Measurements from ENCODE around the gene ARHGAP10. TPM values are rescaled to one million over a fixed set of nuclear protein-coding genes. Genes with fewer than 3 reads are reported as not detected.

The ARHGAP10 gene
- total RNA-seq, 3 donors from 2014 or later (not counting 1 experiment from before 2014, with no cell fraction given): 13.9 to 28.7 (median 23.2) TPM

- Histone ChIP-seq H3K27ac (ENCODE audit: low read length) (no peak overlapping the region), H3K36me3 (ENCODE audit: control insufficient read depth, insufficient read depth, low read length) (no peaks in the 10 kb centered on the region), H3K27me3 (ENCODE audit: control insufficient read depth, insufficient read depth, low read length) (no peaks in the 10 kb centered on the region), H3K9me3 (ENCODE audit: control insufficient read depth, insufficient read depth, low read length) (no peaks in the 10 kb centered on the region), H3K4me3 (ENCODE audit: low read length) (no peak overlapping the region), H3K4me1 (ENCODE audit: control insufficient read depth, insufficient read depth, low read length) (no peaks in the 10 kb centered on the region)
- ATAC-seq (no peak), DNase-seq (no peak)
- 91% methylated on average over 6 of the region's 6 CpGs for WGBS (ENCODE audit: insufficient coverage)
- no peak overlapping the region for H3K4me3 Mint-ChIP-seq
- no peak overlapping the region for H3K27ac Mint-ChIP-seq
- H3K27me3 Mint-ChIP-seq (ENCODE audit: low read depth in 2 of 2): no peaks in the 10 kb centered on the region
- no peaks in the 10 kb centered on the region for H3K4me1 Mint-ChIP-seq
- no peak for TF ChIP-seq CTCF (IDR thresholded peaks at IDR 0.05)
- intact Hi-C loops (cut with micrococcal nuclease): no loop called here
- H3K9me3 Mint-ChIP-seq: peaks cover 0 to 5% of the 10 kb centered on the region in 2 donors
- H3K36me3 Mint-ChIP-seq: no peaks in the 10 kb centered on the region
These were observed 357.7 kb downstream of the ARHGAP10 start for GRCh38 chr4:148089624-148090023.

- no peak overlapping the region for H3K4me3 Mint-ChIP-seq
- Histone ChIP-seq H3K4me1 (ENCODE audit: control insufficient read depth, insufficient read depth, low read length) (no peaks in the 10 kb centered on the region), H3K36me3 (ENCODE audit: control insufficient read depth, insufficient read depth, low read length) (no peaks in the 10 kb centered on the region), H3K27me3 (ENCODE audit: control insufficient read depth, insufficient read depth, low read length) (no peaks in the 10 kb centered on the region), H3K27ac (ENCODE audit: low read length) (no peak overlapping the region), H3K9me3 (ENCODE audit: control insufficient read depth, insufficient read depth, low read length) (no peaks in the 10 kb centered on the region), H3K4me3 (ENCODE audit: low read length) (no peak overlapping the region)
- H3K4me1 Mint-ChIP-seq: no peaks in the 10 kb centered on the region
- H3K36me3 Mint-ChIP-seq: no peaks in the 10 kb centered on the region
- peaks cover 0 to 5% of the 10 kb centered on the region in 2 donors for H3K9me3 Mint-ChIP-seq
- TF ChIP-seq CTCF (IDR thresholded peaks at IDR 0.05): no peak
- WGBS (ENCODE audit: insufficient coverage): 90% methylated on average over 6 of the region's 6 CpGs
- intact Hi-C loops (cut with micrococcal nuclease): no loop called here
- no peak for DNase-seq
- no peaks in the 10 kb centered on the region for H3K27me3 Mint-ChIP-seq (ENCODE audit: low read depth in 2 of 2)
- no peak for ATAC-seq
- H3K27ac Mint-ChIP-seq: no peak overlapping the region
These were observed 358.1 kb downstream of the ARHGAP10 start for GRCh38 chr4:148090029-148090428.

GRCh38 chr4:148090503-148091476 is 358.9 kb downstream of the ARHGAP10 start:
- no peaks in the 10 kb centered on the region for H3K36me3 Mint-ChIP-seq
- no peak for TF ChIP-seq CTCF (IDR thresholded peaks at IDR 0.05)

More at GRCh38 chr4:148090503-148091476, 358.9 kb downstream of the ARHGAP10 start:
- Histone ChIP-seq H3K27ac (ENCODE audit: low read length) (no peak overlapping the region), H3K4me3 (ENCODE audit: low read length) (no peak overlapping the region), H3K9me3 (ENCODE audit: control insufficient read depth, insufficient read depth, low read length) (no peaks in the 10 kb centered on the region), H3K36me3 (ENCODE audit: control insufficient read depth, insufficient read depth, low read length) (no peaks in the 10 kb centered on the region), H3K27me3 (ENCODE audit: control insufficient read depth, insufficient read depth, low read length) (no peaks in the 10 kb centered on the region), H3K4me1 (ENCODE audit: control insufficient read depth, insufficient read depth, low read length) (no peaks in the 10 kb centered on the region)
- H3K4me3 Mint-ChIP-seq: no peak overlapping the region
- H3K27me3 Mint-ChIP-seq (ENCODE audit: low read depth in 2 of 2): no peaks in the 10 kb centered on the region
- WGBS (ENCODE audit: insufficient coverage): 94% methylated on average over 17 of the region's 17 CpGs
- no peak overlapping the region for H3K27ac Mint-ChIP-seq
- intact Hi-C loops (cut with micrococcal nuclease): no loop called here
- DNase-seq (no peak), ATAC-seq (peak in 1 of 3 donors; percentile 40)
- no peaks in the 10 kb centered on the region for H3K4me1 Mint-ChIP-seq
- H3K9me3 Mint-ChIP-seq: no peaks in the 10 kb centered on the region
